HG03045 (cell line): ENCODE results near the gene FAM53A.

ENCODE experiments used
- ATAC-seq: cut with Tn5 transposase; IDR thresholded peaks from one replicate; pipeline ENCODE4 v1.9.1; 2021; ENCODE audit warnings: mild to moderate bottlenecking, moderate library complexity; ENCODE audit not compliant: unreplicated experiment

FAM53A gene

GRCh38 chr4:1595789-1596325 lies 88.3 kb downstream of the FAM53A start:
- ATAC-seq, result no peak

GRCh38 chr4:1594871-1595788 lies 89.0 kb downstream of the FAM53A start:
- no peak for ATAC-seq

GRCh38 chr4:1593881-1594345 lies 90.2 kb downstream of the FAM53A start:
- ATAC-seq, result no peak

GRCh38 chr4:1593458-1593857 lies 90.7 kb downstream of the FAM53A start:
- ATAC-seq, result no peak

- ATAC-seq, result no peak
Observed at GRCh38 chr4:1592709-1593417, 91.2 kb downstream of the FAM53A start.

DNA sequence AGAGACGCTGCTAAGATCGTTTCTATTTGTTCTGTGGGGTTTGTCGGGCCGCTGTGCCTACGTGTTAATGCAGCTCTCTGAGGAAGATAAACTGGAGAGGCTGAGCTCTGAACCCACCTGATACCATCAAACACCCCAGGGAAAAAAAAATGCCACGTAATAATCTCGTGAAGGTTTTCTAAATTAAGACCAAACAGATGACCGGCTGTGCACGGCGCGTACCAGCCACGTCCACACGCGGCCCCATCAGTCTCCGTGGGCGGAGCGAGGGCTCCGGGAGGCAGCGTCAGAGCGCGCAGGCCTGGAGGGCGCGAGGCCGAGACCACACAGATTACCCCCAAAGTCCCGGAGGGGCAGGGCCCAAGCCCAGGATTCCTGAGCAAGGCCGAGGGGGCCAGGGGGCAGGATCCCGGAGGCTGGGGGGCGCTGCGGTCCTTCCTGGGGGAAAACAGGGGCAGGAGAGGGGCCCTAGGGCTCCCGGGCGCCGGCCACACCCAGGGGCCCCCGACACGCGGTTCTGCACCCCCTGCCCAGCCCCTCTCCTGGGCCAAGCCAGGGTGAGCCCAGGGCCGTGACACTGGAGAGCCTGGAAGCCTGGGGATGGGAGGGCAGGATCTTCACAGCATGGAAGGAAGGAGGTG lies 91.9 kb downstream of the FAM53A start:
- no peak for ATAC-seq

DNA sequence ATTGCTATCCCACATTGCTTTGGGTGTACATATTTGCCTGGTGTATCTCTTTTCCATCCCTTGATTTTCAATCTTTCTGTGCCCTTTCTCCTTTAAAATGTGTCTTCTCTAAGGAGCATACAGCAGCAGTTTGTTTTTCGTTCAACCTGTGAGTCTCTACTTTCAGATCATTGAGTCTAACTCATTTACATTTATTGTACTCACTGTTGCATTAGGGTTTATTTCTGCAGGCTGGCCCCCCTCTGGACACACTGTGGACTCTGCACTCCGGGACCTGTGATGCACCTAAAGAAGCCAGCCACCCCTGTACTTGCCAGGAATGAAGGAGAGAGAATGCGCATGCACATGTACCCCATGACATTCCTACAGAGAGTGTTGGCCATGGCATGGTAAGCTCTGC lies 93.0 kb downstream of the FAM53A start:
- ATAC-seq, result no peak

- no peak for ATAC-seq
Observed at GRCh38 chr4:1590244-1590643, 93.9 kb downstream of the FAM53A start.
